K562 (cell line): Measurements from ENCODE around the gene IDNK. TPM values are rescaled to one million over a fixed set of nuclear protein-coding genes. Genes with fewer than 3 reads are reported as not detected.

Experiments
- ATAC-seq: fragments of 200-7000 bp; cut with Tn5 transposase; 3 replicates; pipeline ENCODE4 v1.9.1; 2020; ENCODE audit warnings: moderate library complexity
- BruUV-seq: library from RNA; stranded (reverse); fragments of 400-500 nt; replicated peaks from 2 replicates; lab custom pipeline; 2021; lab: Mats Ljungman, UMichigan
- CTCF ChIA-PET: fragments of 300-600 bp; formaldehyde crosslinking; extraction: SDS; loops from one replicate; lab custom pipeline; 2021; ENCODE audit warnings: low intra/inter-chr PET ratio; lab: Yijun Ruan, JAX
- POLR2A ChIA-PET: fragments of 300-600, 350-650 bp; sonication (Branson Sonifier 250); formaldehyde crosslinking; extraction: SDS; loops from one replicate; lab custom pipeline; 2021; ENCODE audit warnings: antibody characterized with exemption, inconsistent platforms; lab: Yijun Ruan, JAX
- DNase-seq, 4 experiments: peaks; one replicate each; pipeline versions ENCODE4 v3.0.0 to v3.0.0-alpha.2; 2011 to 2018; ENCODE audit warnings: low spot score in 3 of 4, mixed read lengths in 3 of 4; ENCODE audit errors: extremely low read depth in 1 of 4
- FAIRE-seq: peaks from 2 replicates; lab custom pipeline; 2011; peaks lifted over from hg19 to GRCh38; lab: Jason Lieb, UNC
- H2AFZ ChIP-seq: 2 replicates; pipeline ENCODE4 v1.6.0; 2011; ENCODE audit warnings: low read depth, low read length, control low read depth, inconsistent platforms
- H3K27ac ChIP-seq: fragments of 200-600 bp; 3 replicates; pipeline ENCODE4 v1.8.0; 2011; ENCODE audit warnings: low read depth, mild to moderate bottlenecking, control low read depth, inconsistent platforms, low read length, moderate library complexity, mixed read lengths; ENCODE audit errors: extremely low read depth
- H3K27me3 ChIP-seq, 2 experiments: fragments of 300-600 bp in 1 of 2; 2 replicates in 1 of 2; 3 replicates in 1 of 2; pipeline versions ENCODE4 v1.6.0 to v1.8.0; 2011; ENCODE audit warnings: inconsistent platforms in 2 of 2, low read length in 2 of 2, mild to moderate bottlenecking in 1 of 2, mixed read lengths in 1 of 2, moderate library complexity in 1 of 2; ENCODE audit not compliant: control insufficient read depth in 2 of 2, insufficient read depth in 2 of 2
- H3K36me3 ChIP-seq: fragments of 300-600 bp; 3 replicates; pipeline ENCODE4 v1.8.0; 2011; ENCODE audit warnings: mild to moderate bottlenecking, low read length, inconsistent platforms; ENCODE audit not compliant: control insufficient read depth, insufficient read depth
- H3K4me1 ChIP-seq, 2 experiments: fragments of 200-600 bp in 1 of 2; replicated peaks in 1 of 2; 2 replicates in 1 of 2; 3 replicates in 1 of 2; pipeline versions ENCODE4 v1.5.1 to v1.8.0; 2011; ENCODE audit warnings: inconsistent platforms in 2 of 2, low read length in 2 of 2, mild to moderate bottlenecking in 1 of 2, mixed read lengths in 1 of 2, moderate library complexity in 1 of 2; ENCODE audit not compliant: control insufficient read depth in 2 of 2, insufficient read depth in 2 of 2
- H3K4me2 ChIP-seq: 2 replicates; pipeline ENCODE4 v1.6.1; 2011; ENCODE audit warnings: low read length, control low read depth, inconsistent platforms, mixed read lengths; ENCODE audit not compliant: insufficient read depth
- H3K4me3 ChIP-seq: fragments of 200-600 bp; sonication (generic), shearing (Covaris generic); 2 replicates; pipeline ENCODE4 v1.5.1; 2016; ENCODE audit warnings: control low read depth, inconsistent platforms
- H3K79me2 ChIP-seq: fragments of 200-600 bp; 3 replicates; pipeline ENCODE4 v1.8.0; 2011; ENCODE audit warnings: low read length, inconsistent platforms; ENCODE audit not compliant: control insufficient read depth, insufficient read depth
- H3K9ac ChIP-seq, 2 experiments: 2 replicates each; pipeline versions ENCODE4 v1.6.0 to v1.6.1; 2011; ENCODE audit warnings: low read depth in 2 of 2, low read length in 2 of 2, control low read depth in 1 of 2, inconsistent platforms in 1 of 2, mild to moderate bottlenecking in 1 of 2, mixed read lengths in 1 of 2; ENCODE audit not compliant: insufficient read depth in 1 of 2
- H3K9me1 ChIP-seq: one replicate; pipeline ENCODE4 v1.6.0; 2011; ENCODE audit warnings: inconsistent platforms, mild to moderate bottlenecking, low read length, moderate library complexity; ENCODE audit not compliant: control insufficient read depth, insufficient read depth
- H3K9me3 ChIP-seq: replicated peaks from 2 replicates; pipeline ENCODE4 v1.5.1; 2011; ENCODE audit warnings: low read depth, low read length, inconsistent platforms; ENCODE audit not compliant: control insufficient read depth, insufficient read depth
- H4K20me1 ChIP-seq: replicated peaks from 2 replicates; pipeline ENCODE4 v1.6.1; 2011; ENCODE audit warnings: low read length, inconsistent platforms, mixed read lengths; ENCODE audit not compliant: control insufficient read depth, insufficient read depth
- CAMTA2 ChIP-seq: fragments of 250-450 bp; sonication (Bioruptor Pico); conservative IDR thresholded peaks from 2 replicates; pipeline ENCODE4 v1.5.1; 2022
- RB1 ChIP-seq: fragments of 450-650 bp; IDR thresholded peaks from 2 replicates; pipeline ENCODE4 v1.6.1; 2017; ENCODE audit warnings: low read depth, mild to moderate bottlenecking
- ZNF384 ChIP-seq: IDR thresholded peaks from 2 replicates; pipeline ENCODE4 v1.6.1; 2012; ENCODE audit warnings: low read depth, low read length, improper control_type of control experiment
- WGBS: fragments of 100-300 bp; shearing (Covaris generic); methylation state at CpG from one replicate; pipeline ENCODE4 v1.1.6; 2016; ENCODE audit warnings: low coverage, mixed read lengths; ENCODE audit not compliant: insufficient coverage; ENCODE audit errors: missing lambda C conversion rate; 5-methylcytosine and 5-hydroxymethylcytosine counted together
- in situ Hi-C: fragments of 300-500 bp; cut with MboI; formaldehyde crosslinking; loops from 4 replicates; pipeline ENCODE4 v1.15.0; 2018; ENCODE audit warnings: inconsistent platforms, mixed read lengths
- intact Hi-C: fragments of 100-400 bp; cut with micrococcal nuclease; formaldehyde crosslinking; loops from 2 replicates; pipeline ENCODE4 v1.14.2; 2022
- polyA plus RNA-seq, 8 experiments: library from polyadenylated mRNA; depleted of rRNA in 4 of 8; stranded (reverse) in 5 of 8; unstranded in 3 of 8; fragments of >200 nt; fragmentation: Nextera tagmentation in 2 of 8; fragmentation: Illumina TruSeq in 1 of 8; extraction: Ambion mirVana in 2 of 8; extraction: Trizol in 1 of 8; gene quantifications; 2 replicates each; pipeline versions ENCODE4 v1.2.1 to v1.2.3, GENCODE V29; 2011 to 2014; ENCODE audit warnings: inconsistent platforms in 1 of 8, missing spikeins in 1 of 8
- total RNA-seq, 7 experiments: library from RNA; depleted of rRNA in 6 of 7; stranded (reverse); fragments of >200 nt in 6 of 7; fragmentation: Illumina TruSeq in 2 of 7; extraction: Trizol in 2 of 7; gene quantifications; 2 replicates each; pipeline versions ENCODE4 v1.2.1 to v1.2.3, GENCODE V29; 2011 to 2021; ENCODE audit warnings: low replicate concordance in 1 of 7
- TF ChIP-seq, protein P1 (sequence below): fragments of 450-650 bp; IDR thresholded peaks from 2 replicates; pipeline ENCODE4 v1.6.1; 2016; ENCODE audit warnings: low read depth
- TF ChIP-seq, protein P2 (sequence below): fragments of 450-650 bp; IDR thresholded peaks from 2 replicates; pipeline ENCODE4 v1.6.1; 2017; ENCODE audit warnings: antibody characterized with exemption, mild to moderate bottlenecking
- TF ChIP-seq, protein P3 (sequence below), 2 experiments: fragments of 450-650 bp in 1 of 2; sonication (generic) in 1 of 2; formaldehyde crosslinking in 1 of 2; IDR thresholded peaks in 1 of 2; conservative IDR thresholded peaks in 1 of 2; 2 replicates each; pipeline versions ENCODE4 v1.6.1 to v1.8.1; 2016 to 2023; ENCODE audit warnings: mild to moderate bottlenecking in 2 of 2, moderate library complexity in 2 of 2, inconsistent platforms in 1 of 2, missing genetic modification reagents in 1 of 2

Gene IDNK
- total and polyA plus RNA-seq, 9 of the 15 experiments (the other 6 are each of a cell fraction or from before 2014, with no cell fraction given): 0.41 to 1.1 (median 0.55) TPM

DNA sequence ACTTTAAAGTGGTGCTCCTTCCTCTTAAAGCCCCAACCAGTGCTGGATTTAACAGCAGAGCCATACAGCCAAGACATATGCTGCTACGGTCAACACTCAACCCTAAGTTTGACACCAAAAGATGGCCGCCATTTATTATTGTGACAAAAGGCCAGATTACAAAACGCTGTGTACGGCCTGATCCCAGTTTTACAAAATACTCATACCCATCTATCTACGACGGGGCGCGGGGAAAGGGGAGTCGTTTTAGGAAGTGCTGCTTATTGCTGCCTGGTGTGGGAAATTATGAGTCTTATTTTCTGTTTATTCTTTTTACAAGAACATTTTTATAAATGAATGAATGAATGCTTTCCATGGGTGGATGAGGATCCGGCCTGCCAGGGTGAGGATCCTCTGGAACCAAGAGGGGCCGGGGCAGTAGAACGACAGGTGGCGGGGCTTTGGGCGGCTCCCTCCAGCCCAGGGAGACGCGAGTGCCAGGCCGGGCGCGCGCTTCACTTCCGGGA lies 457 bp upstream of the IDNK start:
- peak overlapping the region; percentile 64 to 93 for H3K9ac ChIP-seq
- peak overlapping the region; percentile 93 for H2AFZ ChIP-seq
- H3K9me1 ChIP-seq: no peaks in the 10 kb centered on the region
- ChIA-PET CTCF (interaction anchor here (0.7 kb wide), 1 partner anchor 82 kb away, joined by 3 read pairs; no protein-coding TSS in a partner anchor), POLR2A (interaction anchor here (1.0 kb wide), 1 partner anchor 79 kb away, joined by 3 read pairs; no protein-coding TSS in a partner anchor)
- DNase-seq (peak in 2 of 4 experiments; percentile 44 to 63), ATAC-seq (peak; percentile 79), FAIRE-seq (no peak)
- BruUV-seq: no TSS peak
- peaks cover 3% of the 10 kb centered on the region; the same call in 1 of the 3 replicates for H3K36me3 ChIP-seq
- peak overlapping the region; percentile 69 for H3K4me2 ChIP-seq
- peak overlapping the region; percentile 72 for H3K27ac ChIP-seq
- H3K79me2 ChIP-seq: no peaks in the 10 kb centered on the region
- H3K4me1 ChIP-seq: peaks cover 11 to 14% of the 10 kb centered on the region in 2 experiments; a peak in 3 of 5 replicates
- intact Hi-C loops: loop anchor here (5.0 to 10.0 kb wide), 2 partner anchors 85 to 192 kb away; partner anchors contain the start of genes GKAP1 and UBQLN1
- WGBS: 35% methylated on average over 16 of the region's 21 CpGs
- no peaks in the 10 kb centered on the region for H3K9me3 ChIP-seq
- H3K27me3 ChIP-seq: no peaks in the 10 kb centered on the region
- H4K20me1 ChIP-seq: no peaks in the 10 kb centered on the region
- peak overlapping the region; percentile 65 for H3K4me3 ChIP-seq
- in situ Hi-C loops: loop anchor here (25.0 kb wide), 1 partner anchor 290 kb away; the partner anchor contains the start of gene KIF27
- TF ChIP-seq ZNF384: no peak
- TF ChIP-seq RB1: no peak
- TF ChIP-seq, protein P1, sequence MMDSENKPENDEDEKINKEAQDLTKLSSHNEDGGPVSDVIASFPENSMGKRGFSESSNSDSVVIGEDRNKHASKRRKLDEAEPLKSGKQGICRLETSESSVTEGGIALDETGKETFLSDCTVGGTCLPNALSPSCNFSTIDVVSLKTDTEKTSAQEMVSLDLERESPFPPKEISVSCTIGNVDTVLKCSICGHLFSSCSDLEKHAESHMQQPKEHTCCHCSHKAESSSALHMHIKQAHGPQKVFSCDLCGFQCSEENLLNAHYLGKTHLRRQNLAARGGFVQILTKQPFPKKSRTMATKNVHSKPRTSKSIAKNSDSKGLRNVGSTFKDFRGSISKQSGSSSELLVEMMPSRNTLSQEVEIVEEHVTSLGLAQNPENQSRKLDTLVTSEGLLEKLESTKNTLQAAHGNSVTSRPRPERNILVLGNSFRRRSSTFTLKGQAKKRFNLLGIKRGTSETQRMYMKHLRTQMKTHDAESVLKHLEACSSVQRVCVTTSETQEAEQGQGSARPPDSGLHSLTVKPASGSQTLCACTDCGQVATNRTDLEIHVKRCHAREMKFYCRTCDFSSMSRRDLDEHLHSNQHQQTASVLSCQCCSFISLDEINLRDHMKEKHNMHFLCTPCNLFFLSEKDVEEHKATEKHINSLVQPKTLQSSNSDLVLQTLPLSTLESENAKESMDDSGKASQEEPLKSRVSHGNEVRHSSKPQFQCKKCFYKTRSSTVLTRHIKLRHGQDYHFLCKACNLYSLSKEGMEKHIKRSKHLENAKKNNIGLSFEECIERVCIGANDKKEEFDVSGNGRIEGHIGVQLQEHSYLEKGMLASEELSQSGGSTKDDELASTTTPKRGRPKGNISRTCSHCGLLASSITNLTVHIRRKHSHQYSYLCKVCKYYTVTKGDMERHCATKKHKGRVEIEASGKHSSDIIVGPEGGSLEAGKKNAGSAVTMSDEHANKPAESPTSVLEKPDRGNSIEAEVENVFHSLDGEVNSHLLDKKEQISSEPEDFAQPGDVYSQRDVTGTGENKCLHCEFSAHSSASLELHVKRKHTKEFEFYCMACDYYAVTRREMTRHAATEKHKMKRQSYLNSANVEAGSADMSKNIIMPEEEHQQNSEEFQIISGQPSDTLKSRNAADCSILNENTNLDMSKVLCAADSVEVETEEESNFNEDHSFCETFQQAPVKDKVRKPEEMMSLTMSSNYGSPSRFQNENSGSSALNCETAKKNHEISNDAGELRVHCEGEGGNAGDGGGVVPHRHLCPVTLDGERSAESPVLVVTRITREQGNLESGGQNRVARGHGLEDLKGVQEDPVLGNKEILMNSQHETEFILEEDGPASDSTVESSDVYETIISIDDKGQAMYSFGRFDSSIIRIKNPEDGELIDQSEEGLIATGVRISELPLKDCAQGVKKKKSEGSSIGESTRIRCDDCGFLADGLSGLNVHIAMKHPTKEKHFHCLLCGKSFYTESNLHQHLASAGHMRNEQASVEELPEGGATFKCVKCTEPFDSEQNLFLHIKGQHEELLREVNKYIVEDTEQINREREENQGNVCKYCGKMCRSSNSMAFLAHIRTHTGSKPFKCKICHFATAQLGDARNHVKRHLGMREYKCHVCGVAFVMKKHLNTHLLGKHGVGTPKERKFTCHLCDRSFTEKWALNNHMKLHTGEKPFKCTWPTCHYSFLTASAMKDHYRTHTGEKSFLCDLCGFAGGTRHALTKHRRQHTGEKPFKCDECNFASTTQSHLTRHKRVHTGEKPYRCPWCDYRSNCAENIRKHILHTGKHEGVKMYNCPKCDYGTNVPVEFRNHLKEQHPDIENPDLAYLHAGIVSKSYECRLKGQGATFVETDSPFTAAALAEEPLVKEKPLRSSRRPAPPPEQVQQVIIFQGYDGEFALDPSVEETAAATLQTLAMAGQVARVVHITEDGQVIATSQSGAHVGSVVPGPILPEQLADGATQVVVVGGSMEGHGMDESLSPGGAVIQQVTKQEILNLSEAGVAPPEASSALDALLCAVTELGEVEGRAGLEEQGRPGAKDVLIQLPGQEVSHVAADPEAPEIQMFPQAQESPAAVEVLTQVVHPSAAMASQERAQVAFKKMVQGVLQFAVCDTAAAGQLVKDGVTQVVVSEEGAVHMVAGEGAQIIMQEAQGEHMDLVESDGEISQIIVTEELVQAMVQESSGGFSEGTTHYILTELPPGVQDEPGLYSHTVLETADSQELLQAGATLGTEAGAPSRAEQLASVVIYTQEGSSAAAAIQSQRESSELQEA: no peak
- TF ChIP-seq CAMTA2: no peak
- TF ChIP-seq, protein P2, sequence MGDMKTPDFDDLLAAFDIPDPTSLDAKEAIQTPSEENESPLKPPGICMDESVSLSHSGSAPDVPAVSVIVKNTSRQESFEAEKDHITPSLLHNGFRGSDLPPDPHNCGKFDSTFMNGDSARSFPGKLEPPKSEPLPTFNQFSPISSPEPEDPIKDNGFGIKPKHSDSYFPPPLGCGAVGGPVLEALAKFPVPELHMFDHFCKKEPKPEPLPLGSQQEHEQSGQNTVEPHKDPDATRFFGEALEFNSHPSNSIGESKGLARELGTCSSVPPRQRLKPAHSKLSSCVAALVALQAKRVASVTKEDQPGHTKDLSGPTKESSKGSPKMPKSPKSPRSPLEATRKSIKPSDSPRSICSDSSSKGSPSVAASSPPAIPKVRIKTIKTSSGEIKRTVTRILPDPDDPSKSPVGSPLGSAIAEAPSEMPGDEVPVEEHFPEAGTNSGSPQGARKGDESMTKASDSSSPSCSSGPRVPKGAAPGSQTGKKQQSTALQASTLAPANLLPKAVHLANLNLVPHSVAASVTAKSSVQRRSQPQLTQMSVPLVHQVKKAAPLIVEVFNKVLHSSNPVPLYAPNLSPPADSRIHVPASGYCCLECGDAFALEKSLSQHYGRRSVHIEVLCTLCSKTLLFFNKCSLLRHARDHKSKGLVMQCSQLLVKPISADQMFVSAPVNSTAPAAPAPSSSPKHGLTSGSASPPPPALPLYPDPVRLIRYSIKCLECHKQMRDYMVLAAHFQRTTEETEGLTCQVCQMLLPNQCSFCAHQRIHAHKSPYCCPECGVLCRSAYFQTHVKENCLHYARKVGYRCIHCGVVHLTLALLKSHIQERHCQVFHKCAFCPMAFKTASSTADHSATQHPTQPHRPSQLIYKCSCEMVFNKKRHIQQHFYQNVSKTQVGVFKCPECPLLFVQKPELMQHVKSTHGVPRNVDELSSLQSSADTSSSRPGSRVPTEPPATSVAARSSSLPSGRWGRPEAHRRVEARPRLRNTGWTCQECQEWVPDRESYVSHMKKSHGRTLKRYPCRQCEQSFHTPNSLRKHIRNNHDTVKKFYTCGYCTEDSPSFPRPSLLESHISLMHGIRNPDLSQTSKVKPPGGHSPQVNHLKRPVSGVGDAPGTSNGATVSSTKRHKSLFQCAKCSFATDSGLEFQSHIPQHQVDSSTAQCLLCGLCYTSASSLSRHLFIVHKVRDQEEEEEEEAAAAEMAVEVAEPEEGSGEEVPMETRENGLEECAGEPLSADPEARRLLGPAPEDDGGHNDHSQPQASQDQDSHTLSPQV: no peak
- TF ChIP-seq, protein P3, sequence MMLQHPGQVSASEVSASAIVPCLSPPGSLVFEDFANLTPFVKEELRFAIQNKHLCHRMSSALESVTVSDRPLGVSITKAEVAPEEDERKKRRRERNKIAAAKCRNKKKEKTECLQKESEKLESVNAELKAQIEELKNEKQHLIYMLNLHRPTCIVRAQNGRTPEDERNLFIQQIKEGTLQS (IDR thresholded peaks at IDR 0.05): no peak
- TF ChIP-seq, protein P3 (CRISPR knock-in tag; conservative IDR thresholded peaks at IDR 0.05): no peak
